ENCODE results near the gene HNRNPL. TPM values are rescaled to one million over a fixed set of nuclear protein-coding genes. Genes with fewer than 3 reads are reported as not detected.
"Not testable (repeated sequence)": the region's sequence is repeated elsewhere in the genome, so short reads cannot be mapped to it uniquely, and the experiment has no call there.

Gene HNRNPL
- total RNA-seq, 1 donor from 2014 or later = 444 TPM

- TF ChIP-seq, protein P1, sequence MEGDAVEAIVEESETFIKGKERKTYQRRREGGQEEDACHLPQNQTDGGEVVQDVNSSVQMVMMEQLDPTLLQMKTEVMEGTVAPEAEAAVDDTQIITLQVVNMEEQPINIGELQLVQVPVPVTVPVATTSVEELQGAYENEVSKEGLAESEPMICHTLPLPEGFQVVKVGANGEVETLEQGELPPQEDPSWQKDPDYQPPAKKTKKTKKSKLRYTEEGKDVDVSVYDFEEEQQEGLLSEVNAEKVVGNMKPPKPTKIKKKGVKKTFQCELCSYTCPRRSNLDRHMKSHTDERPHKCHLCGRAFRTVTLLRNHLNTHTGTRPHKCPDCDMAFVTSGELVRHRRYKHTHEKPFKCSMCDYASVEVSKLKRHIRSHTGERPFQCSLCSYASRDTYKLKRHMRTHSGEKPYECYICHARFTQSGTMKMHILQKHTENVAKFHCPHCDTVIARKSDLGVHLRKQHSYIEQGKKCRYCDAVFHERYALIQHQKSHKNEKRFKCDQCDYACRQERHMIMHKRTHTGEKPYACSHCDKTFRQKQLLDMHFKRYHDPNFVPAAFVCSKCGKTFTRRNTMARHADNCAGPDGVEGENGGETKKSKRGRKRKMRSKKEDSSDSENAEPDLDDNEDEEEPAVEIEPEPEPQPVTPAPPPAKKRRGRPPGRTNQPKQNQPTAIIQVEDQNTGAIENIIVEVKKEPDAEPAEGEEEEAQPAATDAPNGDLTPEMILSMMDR (IDR thresholded peaks at IDR 0.05; ENCODE audit: unreplicated experiment) = no peak
- H3K27me3 Mint-ChIP-seq = no peaks in the 10 kb centered on the region
- no peak for DNase-seq (ENCODE audit: low spot score, unreplicated experiment)
- no peaks in the 10 kb centered on the region for H3K9me3 Mint-ChIP-seq (ENCODE audit: low read depth)
- no peaks in the 10 kb centered on the region for H3K36me3 Mint-ChIP-seq (ENCODE audit: insufficient read depth)
- no peak overlapping the region for H3K27ac Mint-ChIP-seq
- no peaks in the 10 kb centered on the region for H3K4me1 Mint-ChIP-seq (ENCODE audit: low read depth)
- H3K4me3 Mint-ChIP-seq (ENCODE audit: low read depth) = no peak overlapping the region
These were observed 42.0 kb upstream of the HNRNPL start for GRCh38 chr19:38891771-38892170.

GRCh38 chr19:38890686-38891085 lies 40.9 kb upstream of the HNRNPL start:
- TF ChIP-seq, protein P1 (IDR thresholded peaks at IDR 0.05; ENCODE audit: unreplicated experiment) = no peak
- no peak overlapping the region for H3K4me3 Mint-ChIP-seq (ENCODE audit: low read depth)
- H3K4me1 Mint-ChIP-seq (ENCODE audit: low read depth) = no peaks in the 10 kb centered on the region
- no peak overlapping the region for H3K27ac Mint-ChIP-seq
- no peaks in the 10 kb centered on the region for H3K9me3 Mint-ChIP-seq (ENCODE audit: low read depth)
- no peaks in the 10 kb centered on the region for H3K36me3 Mint-ChIP-seq (ENCODE audit: insufficient read depth)
- no peak for DNase-seq (ENCODE audit: low spot score, unreplicated experiment)
- no peaks in the 10 kb centered on the region for H3K27me3 Mint-ChIP-seq

DNA sequence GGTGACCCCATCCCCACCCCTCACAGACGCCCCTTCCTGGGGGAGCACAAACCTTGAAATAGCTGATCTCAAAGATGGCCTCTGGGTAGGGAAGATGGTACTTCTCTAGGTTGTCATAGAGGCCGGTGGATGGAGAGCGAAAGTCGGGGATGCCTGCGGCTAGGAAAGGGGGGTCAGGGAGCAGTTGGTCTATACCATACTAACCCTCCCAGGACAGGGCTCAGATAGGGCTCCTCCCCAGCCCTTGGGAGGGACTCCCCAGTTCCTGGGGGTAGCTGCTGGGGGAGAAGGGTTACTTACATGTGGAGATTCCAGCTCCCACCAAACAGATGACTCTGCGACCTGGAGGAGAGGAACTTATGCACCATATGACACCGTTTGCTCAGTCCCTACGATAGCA lies 40.0 kb upstream of the HNRNPL start:
- TF ChIP-seq, protein P1 (IDR thresholded peaks at IDR 0.05; ENCODE audit: unreplicated experiment) = no peak
- H3K27me3 Mint-ChIP-seq = no peaks in the 10 kb centered on the region
- no peak for DNase-seq (ENCODE audit: low spot score, unreplicated experiment)

DNA sequence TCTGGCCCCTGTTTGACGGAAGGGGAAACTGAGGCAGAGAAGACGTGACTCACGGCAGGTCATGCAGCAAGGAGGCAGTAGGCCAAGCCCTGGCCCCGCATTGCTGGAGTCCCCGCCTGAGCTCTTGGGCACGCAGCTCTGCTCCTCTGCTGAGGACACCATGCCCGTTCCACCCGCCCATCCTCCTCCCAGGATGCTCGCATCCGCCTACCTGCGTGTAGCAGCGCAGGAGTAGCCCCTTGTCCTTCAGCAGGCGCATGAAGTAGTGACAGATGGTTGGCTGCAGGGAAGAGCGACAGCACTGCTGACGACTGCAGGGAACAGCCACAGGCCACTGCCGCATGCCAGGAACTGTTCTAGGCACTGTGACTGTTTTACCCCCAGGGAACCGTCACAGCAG lies 39.1 kb upstream of the HNRNPL start:
- Mint-ChIP-seq H3K27me3 (no peaks in the 10 kb centered on the region), H3K27ac (no peak overlapping the region), H3K36me3 (ENCODE audit: insufficient read depth) (no peaks in the 10 kb centered on the region), H3K9me3 (ENCODE audit: low read depth) (no peaks in the 10 kb centered on the region), H3K4me1 (ENCODE audit: low read depth) (no peaks in the 10 kb centered on the region), H3K4me3 (ENCODE audit: low read depth) (no peak overlapping the region)
- TF ChIP-seq, protein P1 (IDR thresholded peaks at IDR 0.05; ENCODE audit: unreplicated experiment) = no peak
- DNase-seq (ENCODE audit: low spot score, unreplicated experiment) = no peak

More for the DNA sequence above, 40.0 kb upstream of the HNRNPL start:
- no peak overlapping the region for H3K4me3 Mint-ChIP-seq (ENCODE audit: low read depth)
- no peaks in the 10 kb centered on the region for H3K9me3 Mint-ChIP-seq (ENCODE audit: low read depth)
- no peaks in the 10 kb centered on the region for H3K36me3 Mint-ChIP-seq (ENCODE audit: insufficient read depth)
- no peaks in the 10 kb centered on the region for H3K4me1 Mint-ChIP-seq (ENCODE audit: low read depth)
- H3K27ac Mint-ChIP-seq = no peak overlapping the region

- not testable (repeated sequence) for H3K36me3 Mint-ChIP-seq (ENCODE audit: insufficient read depth); H3K27me3 Mint-ChIP-seq; H3K27ac Mint-ChIP-seq; DNase-seq (ENCODE audit: low spot score, unreplicated experiment); H3K9me3 Mint-ChIP-seq (ENCODE audit: low read depth); H3K4me1 Mint-ChIP-seq (ENCODE audit: low read depth); H3K4me3 Mint-ChIP-seq (ENCODE audit: low read depth)
These were observed 34.9 kb upstream of the HNRNPL start for GRCh38 chr19:38884691-38885090.

DNA sequence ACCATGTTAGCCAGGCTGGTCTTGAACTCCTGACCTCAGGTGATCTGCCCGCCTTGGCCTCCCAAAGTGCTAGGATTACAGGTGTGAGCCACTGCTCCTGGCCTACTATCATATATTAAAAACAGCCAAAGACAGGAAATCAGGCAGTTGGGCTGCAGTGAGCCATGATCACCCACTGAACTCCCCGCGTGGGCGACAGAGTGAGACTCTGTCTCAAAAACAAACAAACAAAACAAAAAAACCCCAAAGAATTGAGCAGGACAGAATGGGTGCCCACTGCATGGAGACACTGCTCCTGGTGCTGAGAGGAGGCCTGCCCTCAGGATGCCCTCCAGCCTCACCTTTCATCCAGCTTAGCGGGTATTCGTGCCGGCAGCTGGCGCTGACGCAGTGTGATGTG lies 33.5 kb upstream of the HNRNPL start:
- Mint-ChIP-seq H3K27ac (no peak overlapping the region), H3K9me3 (ENCODE audit: low read depth) (no peaks in the 10 kb centered on the region), H3K36me3 (ENCODE audit: insufficient read depth) (peaks cover 1% of the 10 kb centered on the region), H3K4me3 (ENCODE audit: low read depth) (no peak overlapping the region), H3K27me3 (no peaks in the 10 kb centered on the region), H3K4me1 (ENCODE audit: low read depth) (peaks cover 5% of the 10 kb centered on the region)
- DNase-seq (ENCODE audit: low spot score, unreplicated experiment) = no peak
- TF ChIP-seq, protein P1 (IDR thresholded peaks at IDR 0.05; ENCODE audit: unreplicated experiment) = no peak

Data from progenitor cell of endocrine pancreas (in vitro differentiated cells).